ENCODE data around the gene PRPS1L1.

PRPS1L1 gene

DNA sequence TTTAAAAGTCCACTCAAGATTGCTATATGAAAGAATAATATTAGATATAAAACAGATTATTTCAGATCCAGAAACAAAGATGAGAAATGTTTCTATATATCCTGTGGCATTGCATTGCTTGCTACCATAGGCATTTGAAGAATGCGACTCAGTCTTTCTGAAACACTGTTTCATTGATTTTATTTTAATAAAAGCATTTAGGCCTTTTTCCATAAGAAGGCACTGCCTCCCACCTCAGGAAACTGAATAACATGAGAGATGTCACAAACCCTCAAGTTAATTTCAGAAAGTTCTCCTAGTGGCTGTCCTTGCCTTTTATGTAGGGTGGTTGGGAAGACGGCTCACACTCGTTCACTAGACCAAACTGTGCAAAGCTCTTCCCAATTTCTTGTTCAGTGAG lies 23.3 kb downstream of the PRPS1L1 start:
- no peak for DNase-seq

DNA sequence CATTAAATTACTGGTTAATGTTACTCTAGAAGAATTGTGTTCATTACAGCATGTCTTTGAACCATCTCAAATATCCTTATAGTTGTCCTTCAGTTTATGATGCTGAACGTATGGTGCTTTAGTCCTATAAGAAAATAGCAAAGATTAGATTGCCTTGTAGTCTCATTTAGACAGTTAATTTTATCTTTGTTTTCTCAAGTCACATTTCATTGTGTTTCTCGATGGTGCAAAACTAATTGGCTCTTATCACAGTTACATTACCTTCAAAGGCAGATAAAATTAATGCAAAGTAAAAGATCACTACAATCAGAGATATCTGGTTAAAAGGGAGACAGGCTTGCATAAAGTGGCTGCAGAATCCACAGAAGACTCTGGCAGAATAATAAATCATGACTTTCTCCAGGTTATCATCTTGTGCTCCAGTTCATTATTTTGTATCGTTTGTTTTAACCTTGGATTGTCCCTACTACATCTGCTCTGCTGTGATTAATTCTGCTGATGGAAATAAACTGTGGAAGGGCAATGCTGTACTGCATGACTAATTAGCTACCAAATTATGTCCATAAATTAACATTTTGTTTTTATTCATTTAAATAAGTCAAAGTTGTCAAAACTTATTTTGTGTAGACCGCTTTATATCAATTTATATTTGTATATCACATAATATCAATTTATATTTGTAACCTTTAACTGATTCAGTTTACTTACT lies 24.2 kb downstream of the PRPS1L1 start:
- no peak for DNase-seq

DNA sequence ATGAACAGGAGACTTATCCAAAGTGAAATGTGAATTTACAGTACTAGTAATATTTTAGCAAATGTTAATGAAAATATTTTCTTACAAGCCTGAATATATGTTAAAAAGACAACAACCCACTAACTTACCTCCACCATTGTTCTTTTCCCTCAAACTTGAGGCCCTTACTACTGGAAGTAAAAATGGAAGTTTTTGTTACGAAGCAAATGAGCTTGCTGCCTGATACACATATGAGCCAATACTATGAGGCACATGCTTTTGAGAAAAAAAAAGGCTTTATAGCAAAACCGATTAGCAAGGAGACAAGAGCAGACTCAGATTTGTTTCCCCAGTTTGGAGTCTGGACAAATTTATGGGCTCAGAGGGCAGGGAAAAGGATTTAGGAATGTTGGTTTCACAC lies 29.0 kb downstream of the PRPS1L1 start:
- no peak for DNase-seq

GRCh38 chr7:17996442-17997223 lies 31.0 kb downstream of the PRPS1L1 start:
- DNase-seq, result no peak

- no peak for DNase-seq
These were observed 31.6 kb downstream of the PRPS1L1 start for GRCh38 chr7:17996040-17996439.

GRCh38 chr7:17994079-17994850 lies 33.4 kb downstream of the PRPS1L1 start:
- no peak for DNase-seq

GRCh38 chr7:17991866-17992648 lies 35.6 kb downstream of the PRPS1L1 start:
- no peak for DNase-seq

DNA sequence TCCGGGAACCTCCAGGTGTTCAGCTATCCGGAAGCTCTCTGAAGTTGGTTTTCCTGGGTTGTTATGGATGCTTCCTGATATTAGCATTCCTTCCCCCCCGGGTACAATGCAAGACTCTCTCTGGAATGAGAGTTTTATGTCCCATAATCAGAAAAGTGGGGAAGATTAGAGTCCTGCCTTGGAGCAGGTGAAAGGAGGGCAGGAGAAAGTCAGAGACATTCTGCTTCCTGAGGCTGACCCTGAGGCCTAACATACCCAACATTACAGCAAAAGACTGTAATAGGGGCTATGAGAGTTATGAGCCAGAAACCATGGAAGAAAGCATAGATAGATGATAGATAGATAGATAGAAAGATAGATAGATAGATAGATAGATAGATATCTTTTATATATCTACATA lies 36.9 kb downstream of the PRPS1L1 start:
- no peak for DNase-seq

DNA sequence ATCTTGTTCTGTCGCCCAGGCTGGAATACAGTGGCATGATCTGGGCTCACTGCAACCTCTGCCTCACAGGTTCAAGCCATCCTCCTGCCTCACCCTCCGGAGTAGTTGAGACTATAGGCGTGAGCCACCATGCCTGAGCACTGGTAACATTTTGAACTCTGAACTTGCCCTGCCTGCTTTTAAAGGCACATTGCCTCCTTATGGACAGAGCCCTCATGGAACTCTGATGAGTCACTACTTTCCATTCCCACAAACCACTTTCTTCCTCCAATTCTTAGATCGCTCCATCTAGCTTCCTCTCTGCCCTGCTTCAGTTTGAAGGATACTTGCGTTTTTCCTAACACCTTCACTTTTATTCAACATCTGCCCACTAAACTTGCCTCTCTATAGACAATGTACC lies 38.1 kb downstream of the PRPS1L1 start:
- no peak for DNase-seq

DNA sequence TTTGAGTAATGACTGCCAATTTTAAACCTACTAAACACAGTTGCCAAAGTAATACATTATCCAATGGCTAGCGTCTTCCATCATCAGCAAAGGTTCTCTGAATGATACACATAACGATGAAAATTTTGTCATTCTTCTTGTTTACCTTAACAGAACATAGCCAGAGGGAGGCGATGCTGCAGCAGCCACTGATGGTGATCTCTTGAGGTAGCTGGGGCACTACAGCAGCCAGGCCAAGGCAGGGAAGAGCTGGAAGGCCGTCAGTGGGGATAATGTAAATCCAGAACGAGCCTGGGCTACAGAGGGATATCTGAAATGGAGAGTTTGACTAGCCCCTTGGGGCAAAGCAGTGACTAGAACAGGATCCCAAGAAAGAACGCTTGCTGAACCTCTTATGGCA lies 38.8 kb downstream of the PRPS1L1 start:
- DNase-seq, result no peak

- no peak for DNase-seq
These were observed 39.5 kb downstream of the PRPS1L1 start for GRCh38 chr7:17988141-17988540.

- DNase-seq, result no peak
These were observed 40.8 kb downstream of the PRPS1L1 start for GRCh38 chr7:17986851-17987250.

DNA sequence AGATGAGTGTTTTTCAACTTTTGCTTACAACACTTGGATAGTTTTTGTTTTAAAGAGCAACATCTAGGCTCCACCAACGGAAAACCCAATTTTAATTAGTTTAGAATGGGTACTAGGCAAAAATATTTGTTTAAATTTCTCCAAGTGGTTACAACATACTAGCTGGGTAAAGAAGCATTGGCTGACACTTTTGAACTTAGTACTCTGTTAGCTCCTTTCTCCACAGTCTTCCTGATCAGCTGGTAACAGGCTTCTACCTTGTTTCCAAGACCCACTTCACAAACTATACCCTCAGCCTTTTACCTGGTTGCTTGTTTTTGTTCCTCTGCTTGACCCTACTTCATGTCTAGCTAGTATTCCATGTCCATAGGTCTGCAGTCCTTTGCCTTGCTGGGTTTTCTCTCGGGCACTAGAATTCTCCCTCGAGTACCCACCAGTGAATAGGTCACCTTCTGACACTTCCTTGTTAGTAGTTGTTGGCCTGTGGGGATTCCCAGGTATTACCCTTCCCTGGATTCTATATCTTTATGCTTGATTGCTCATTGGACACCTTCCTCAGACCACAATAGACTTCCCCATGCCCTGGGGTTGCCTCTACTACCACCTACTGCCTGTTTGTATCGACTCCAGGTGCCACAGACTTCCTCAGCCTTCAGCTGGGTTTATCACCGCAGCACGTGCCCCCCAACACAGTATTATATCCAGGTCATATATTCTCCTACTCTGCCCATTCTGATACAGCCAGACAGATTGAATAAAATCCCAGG lies 42.0 kb downstream of the PRPS1L1 start:
- DNase-seq, result no peak

DNA sequence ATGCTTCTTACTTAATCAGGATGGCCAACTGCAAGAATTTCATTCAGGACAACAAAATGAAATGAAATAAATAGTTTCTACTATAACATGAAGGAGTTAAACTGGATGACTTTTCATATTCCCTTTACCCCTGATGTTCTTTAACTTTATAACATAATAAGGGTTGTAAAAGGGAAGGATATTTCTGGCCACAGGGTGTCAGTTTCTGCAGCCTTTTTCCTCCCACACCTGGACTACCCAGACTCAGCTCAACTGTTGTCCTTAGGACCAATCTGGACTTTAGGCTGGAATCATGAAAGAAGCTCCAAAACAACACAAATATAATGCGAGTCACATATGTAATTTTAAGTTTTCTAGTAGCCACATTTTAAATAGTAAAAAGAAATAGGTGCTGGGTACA lies 43.4 kb downstream of the PRPS1L1 start:
- DNase-seq, result no peak

- no peak for DNase-seq
These were observed 44.2 kb downstream of the PRPS1L1 start for GRCh38 chr7:17983221-17984062.

GRCh38 chr7:17976952-17977351 lies 50.7 kb downstream of the PRPS1L1 start:
- DNase-seq, result no peak
